IMR-90 (cell line): ENCODE data around the gene PCBP3. TPM values are rescaled to one million over a fixed set of nuclear protein-coding genes. Genes with fewer than 3 reads are reported as not detected.

Experiments
- ATAC-seq: fragments of 200-7000 bp; cut with Tn5 transposase; 2 replicates; pipeline ENCODE4 v1.9.1; 2020; ENCODE audit warnings: low read depth, mild to moderate bottlenecking, moderate library complexity
- BruUV-seq: library from RNA; stranded (reverse); fragments of 400-500 nt; replicated peaks from 2 replicates; lab custom pipeline; 2021; lab: Mats Ljungman, UMichigan
- CTCF ChIA-PET: fragments of 300-600 bp; formaldehyde crosslinking; extraction: SDS; loops from one replicate; lab custom pipeline; 2021; ENCODE audit warnings: antibody characterized with exemption; lab: Yijun Ruan, JAX
- POLR2A ChIA-PET: fragments of 300-600 bp; sonication (Branson Sonifier 250); formaldehyde crosslinking; loops from one replicate; lab custom pipeline; 2022; ENCODE audit warnings: antibody characterized with exemption; ENCODE audit not compliant: unreplicated experiment; lab: Charles Lee
- DNase-seq: peaks from one replicate; pipeline ENCODE4 v3.0.0; 2013
- H2AFZ ChIP-seq: replicated peaks from 2 replicates; pipeline ENCODE3; 2013; ENCODE audit warnings: low read length, mild to moderate bottlenecking; ENCODE audit not compliant: poor library complexity
- H2AK5ac ChIP-seq: 2 replicates; pipeline ENCODE4 v1.6.1; 2013; ENCODE audit warnings: low read depth, low read length, inconsistent platforms
- H2AK9ac ChIP-seq: replicated peaks from 2 replicates; pipeline ENCODE3; 2013; ENCODE audit warnings: mild to moderate bottlenecking, low read depth, low read length, moderate library complexity; ENCODE audit not compliant: poor library complexity
- H2BK120ac ChIP-seq: 2 replicates; pipeline ENCODE4 v1.6.1; 2013; ENCODE audit warnings: low read depth, low read length, inconsistent platforms
- H2BK15ac ChIP-seq: 3 replicates; pipeline ENCODE4 v1.6.1; 2013; ENCODE audit warnings: low read depth, low read length, inconsistent platforms
- H2BK20ac ChIP-seq: 2 replicates; pipeline ENCODE4 v1.6.1; 2013; ENCODE audit warnings: low read depth, mild to moderate bottlenecking, inconsistent platforms, low read length, moderate library complexity
- H2BK5ac ChIP-seq: 2 replicates; pipeline ENCODE4 v1.6.1; 2013; ENCODE audit warnings: mild to moderate bottlenecking, low read depth, low read length, inconsistent platforms; ENCODE audit not compliant: poor library complexity, severe bottlenecking
- H3K14ac ChIP-seq: replicated peaks from 2 replicates; pipeline ENCODE4 v1.6.1; 2013; ENCODE audit warnings: low read depth, low read length, inconsistent platforms
- H3K18ac ChIP-seq: 2 replicates; pipeline ENCODE4 v1.6.1; 2013; ENCODE audit warnings: low read depth, low read length, control low read depth
- H3K23ac ChIP-seq: 2 replicates; pipeline ENCODE4 v1.6.1; 2013; ENCODE audit warnings: low read depth, low read length, inconsistent platforms
- H3K27ac ChIP-seq: 2 replicates; pipeline ENCODE4 v1.5.1; 2013; ENCODE audit warnings: mild to moderate bottlenecking, control low read depth, low read length; ENCODE audit not compliant: insufficient read depth
- H3K27me3 ChIP-seq: 2 replicates; pipeline ENCODE4 v1.6.1; 2013; ENCODE audit warnings: low read length; ENCODE audit not compliant: control insufficient read depth, insufficient read depth
- H3K36me3 ChIP-seq: 2 replicates; pipeline ENCODE4 v1.6.1; 2013; ENCODE audit warnings: low read length, mixed read lengths; ENCODE audit not compliant: control insufficient read depth, insufficient read depth
- H3K4ac ChIP-seq: 2 replicates; pipeline ENCODE4 v1.6.1; 2013; ENCODE audit warnings: low read depth, low read length, inconsistent platforms
- H3K4me1 ChIP-seq: 2 replicates; pipeline ENCODE4 v1.6.1; 2013; ENCODE audit warnings: low read length, mixed read lengths; ENCODE audit not compliant: control insufficient read depth, insufficient read depth
- H3K4me2 ChIP-seq: 2 replicates; pipeline ENCODE4 v1.6.1; 2013; ENCODE audit warnings: low read depth, mild to moderate bottlenecking, control low read depth, low read length, moderate library complexity
- H3K4me3 ChIP-seq: 2 replicates; pipeline ENCODE4 v1.5.1; 2013; ENCODE audit warnings: low read depth, mild to moderate bottlenecking, control low read depth, low read length, moderate library complexity; ENCODE audit not compliant: insufficient read depth
- H3K56ac ChIP-seq: 2 replicates; pipeline ENCODE4 v1.6.1; 2013; ENCODE audit warnings: low read length, inconsistent platforms; ENCODE audit not compliant: insufficient read depth; ENCODE audit errors: extremely low read depth
- H3K79me1 ChIP-seq, 2 experiments: 2 replicates each; pipeline ENCODE4 v1.6.1; 2013; ENCODE audit warnings: low read length in 2 of 2, inconsistent platforms in 1 of 2, low read depth in 1 of 2
- H3K9ac ChIP-seq: 2 replicates; pipeline ENCODE4 v1.6.1; 2013; ENCODE audit warnings: low read depth, low read length, control low read depth
- H3K9me1 ChIP-seq: 2 replicates; pipeline ENCODE4 v1.6.1; 2013; ENCODE audit warnings: low read length, inconsistent platforms; ENCODE audit not compliant: insufficient read depth
- H3K9me3 ChIP-seq: 2 replicates; pipeline ENCODE4 v1.6.1; 2013; ENCODE audit warnings: low read length; ENCODE audit not compliant: control insufficient read depth, insufficient read depth
- H4K20me1 ChIP-seq: 2 replicates; pipeline ENCODE4 v1.6.1; 2013; ENCODE audit warnings: low read length, inconsistent platforms; ENCODE audit not compliant: insufficient read depth
- H4K5ac ChIP-seq: 2 replicates; pipeline ENCODE4 v1.6.1; 2013; ENCODE audit warnings: mild to moderate bottlenecking, low read depth, low read length, control low read depth
- H4K8ac ChIP-seq, 2 experiments: 2 replicates each; pipeline ENCODE4 v1.6.1; 2013; ENCODE audit warnings: low read depth in 2 of 2, low read length in 2 of 2, control low read depth in 1 of 2, inconsistent platforms in 1 of 2
- H4K91ac ChIP-seq: 2 replicates; pipeline ENCODE4 v1.6.1; 2013; ENCODE audit warnings: low read depth, low read length, inconsistent platforms; ENCODE audit not compliant: insufficient read depth
- RAD21 ChIP-seq: IDR thresholded peaks from 2 replicates; pipeline ENCODE4 v1.6.1; 2012; ENCODE audit warnings: low read length, improper control_type of control experiment
- WGBS, 2 experiments: methylation state at CpG; one replicate each; pipeline versions ENCODE4 v1.1.5 to v1.1.7; 2013; ENCODE audit warnings: missing lambda C conversion rate in 2 of 2; ENCODE audit not compliant: insufficient read length in 1 of 2; ENCODE audit errors: extremely low coverage in 2 of 2; 5-methylcytosine and 5-hydroxymethylcytosine counted together
- dilution Hi-C: fragments of 300-500 bp; cut with HindIII; formaldehyde crosslinking; loops from one replicate; pipeline ENCODE4 v1.14.3; 2018; ENCODE audit warnings: low sequenced_read_pairs; ENCODE audit not compliant: unreplicated experiment
- in situ Hi-C: fragments of 300-500 bp; cut with MboI; formaldehyde crosslinking; loops from 3 replicates; pipeline ENCODE4 v1.14.3; 2019; ENCODE audit warnings: low sequenced_read_pairs, inconsistent platforms, mixed read lengths
- intact Hi-C: fragments of 100-400 bp; cut with micrococcal nuclease; formaldehyde crosslinking; loops from 2 replicates; pipeline ENCODE4 v1.10.0; 2022
- polyA plus RNA-seq, 3 experiments: library from polyadenylated mRNA; depleted of rRNA; stranded (reverse); fragments of >200 nt; gene quantifications; 2 replicates each; pipeline ENCODE4 v1.2.3, GENCODE V29; 2012; ENCODE audit warnings: low replicate concordance in 1 of 3
- total RNA-seq: library from RNA; depleted of rRNA; stranded (reverse); fragments of >200 nt; gene quantifications from 2 replicates; pipeline ENCODE4 v1.2.3, GENCODE V29; 2012

Gene PCBP3
- total and polyA plus RNA-seq, 2 of the 4 experiments (the other 2 are of a cell fraction), result 2.9 to 3.9 TPM

GRCh38 chr21:45886610-45887026, 243.1 kb downstream of the PCBP3 start:
- H3K4ac ChIP-seq, result no peak overlapping the region
- H3K56ac ChIP-seq, result no peak overlapping the region
- H3K23ac ChIP-seq, result no peak overlapping the region
- H3K27ac ChIP-seq, result no peak overlapping the region
- no peak overlapping the region for H3K4me3 ChIP-seq
- H3K4me1 ChIP-seq, result peaks cover 7% of the 10 kb centered on the region
- CTCF ChIA-PET, result no interaction called here
- H3K4me2 ChIP-seq, result no peak overlapping the region
- no peak overlapping the region for H2BK15ac ChIP-seq
- H4K8ac ChIP-seq, result no peak overlapping the region
- ATAC-seq (no peak), DNase-seq (no peak)
- 63% methylated on average over 4 of the region's 11 CpGs; no CpG with 5 or more reads in 1 of the 2 experiments for WGBS, 2 experiments
- peaks cover 2% of the 10 kb centered on the region; the same call in 1 of the 2 replicates for H3K9me3 ChIP-seq
- no peaks in the 10 kb centered on the region for H3K36me3 ChIP-seq
- H4K5ac ChIP-seq, result no peak overlapping the region
- no peak overlapping the region for H2BK5ac ChIP-seq
- no peak overlapping the region for H2AFZ ChIP-seq
- H3K9ac ChIP-seq, result no peak overlapping the region
- H3K27me3 ChIP-seq, result peaks cover 16% of the 10 kb centered on the region; the same call in 1 of the 2 replicates
- no peak for TF ChIP-seq RAD21
- no peaks in the 10 kb centered on the region for H3K79me1 ChIP-seq
- in situ Hi-C loops, result no loop called here
- H2BK120ac ChIP-seq, result no peak overlapping the region
- H2AK5ac ChIP-seq, result no peak overlapping the region
- H3K18ac ChIP-seq, result no peak overlapping the region
- dilution Hi-C loops, result no loop called here
- H4K91ac ChIP-seq, result no peak overlapping the region
- no peak overlapping the region for H2BK20ac ChIP-seq
- no TSS peak for BruUV-seq
- H2AK9ac ChIP-seq, result no peak overlapping the region
- H3K14ac ChIP-seq, result no peak overlapping the region
- intact Hi-C loops, result no loop called here
- no peaks in the 10 kb centered on the region for H4K20me1 ChIP-seq
- no peaks in the 10 kb centered on the region; the same call in 1 of the 2 replicates for H3K9me1 ChIP-seq
- POLR2A ChIA-PET, result no interaction called here
